ENCODE results near the gene USF3.

USF3 gene

GRCh38 chr3:113676261-113676660 is 20.2 kb downstream of the USF3 start:
- H3K36me3 ChIP-seq (ENCODE audit: low read length), result no peaks in the 10 kb centered on the region
- H3K9me2 ChIP-seq (replicated peaks; ENCODE audit: insufficient read depth, low read length), result no peaks in the 10 kb centered on the region
- H2AFZ ChIP-seq (ENCODE audit: low read depth, low read length, severe bottlenecking), result no peak overlapping the region
- no peaks in the 10 kb centered on the region for H4K20me1 ChIP-seq (ENCODE audit: low read depth, low read length)
- no peak overlapping the region for H3K9ac ChIP-seq (ENCODE audit: low read length)
- TF ChIP-seq CTCF (IDR thresholded peaks at IDR 0.05; ENCODE audit: insufficient read depth, low read length, poor library complexity, severe bottlenecking), result no peak
- no peak for TF ChIP-seq EZH2phosphoT487 (conservative IDR thresholded peaks at IDR 0.05; ENCODE audit: low read length)
- no peak overlapping the region for H3K27ac ChIP-seq (ENCODE audit: low read depth, low read length)
- no peaks in the 10 kb centered on the region for H3K9me3 ChIP-seq (ENCODE audit: insufficient read depth, low read length)
- no peaks in the 10 kb centered on the region for H3K79me2 ChIP-seq (ENCODE audit: insufficient read depth, low read length)
- no peak overlapping the region for H3K4me2 ChIP-seq (ENCODE audit: low read depth, low read length, poor library complexity, severe bottlenecking)
- no peaks in the 10 kb centered on the region for H3F3A ChIP-seq (ENCODE audit: insufficient read depth)
- H3K27me3 ChIP-seq (ENCODE audit: low read length), result no peaks in the 10 kb centered on the region
- no peak overlapping the region for H3K4me3 ChIP-seq (ENCODE audit: insufficient read depth, low read length, poor library complexity, severe bottlenecking)

DNA sequence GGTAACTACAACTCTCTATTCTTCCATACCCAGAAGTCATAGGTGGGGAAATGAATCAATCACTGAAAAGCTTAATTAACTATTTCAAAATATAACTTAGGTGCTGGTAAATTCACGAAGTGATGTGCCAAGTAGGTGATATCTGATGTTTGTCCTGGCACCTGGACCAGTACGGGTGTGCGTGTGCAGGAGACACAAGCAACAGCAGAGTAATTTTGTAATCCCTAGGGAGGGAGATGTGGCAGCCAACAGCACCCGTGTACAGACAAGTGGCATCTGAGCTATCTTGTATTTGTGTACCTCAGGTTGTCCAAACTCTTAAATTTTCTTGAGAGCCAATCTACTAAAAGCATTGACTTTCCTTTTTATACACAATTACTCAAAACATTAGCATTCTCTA is 22.8 kb downstream of the USF3 start:
- no peaks in the 10 kb centered on the region for H3K79me2 ChIP-seq (ENCODE audit: insufficient read depth, low read length)
- no peaks in the 10 kb centered on the region for H3F3A ChIP-seq (ENCODE audit: insufficient read depth)
- H3K36me3 ChIP-seq (ENCODE audit: low read length), result no peaks in the 10 kb centered on the region
- TF ChIP-seq EZH2phosphoT487 (conservative IDR thresholded peaks at IDR 0.05; ENCODE audit: low read length) (no peak), CTCF (IDR thresholded peaks at IDR 0.05; ENCODE audit: insufficient read depth, low read length, poor library complexity, severe bottlenecking) (no peak)
- H3K4me3 ChIP-seq (ENCODE audit: insufficient read depth, low read length, poor library complexity, severe bottlenecking), result no peak overlapping the region
- no peak overlapping the region for H2AFZ ChIP-seq (ENCODE audit: low read depth, low read length, severe bottlenecking)
- H3K27me3 ChIP-seq (ENCODE audit: low read length), result no peaks in the 10 kb centered on the region
- H3K9ac ChIP-seq (ENCODE audit: low read length), result no peak overlapping the region
- no peaks in the 10 kb centered on the region for H3K9me2 ChIP-seq (replicated peaks; ENCODE audit: insufficient read depth, low read length)
- H3K9me3 ChIP-seq (ENCODE audit: insufficient read depth, low read length), result no peaks in the 10 kb centered on the region
- H4K20me1 ChIP-seq (ENCODE audit: low read depth, low read length), result no peaks in the 10 kb centered on the region
- no peak overlapping the region for H3K27ac ChIP-seq (ENCODE audit: low read depth, low read length)
- H3K4me2 ChIP-seq (ENCODE audit: low read depth, low read length, poor library complexity, severe bottlenecking), result no peak overlapping the region

- Histone ChIP-seq H3K36me3 (ENCODE audit: low read length) (no peaks in the 10 kb centered on the region), H2AFZ (ENCODE audit: low read depth, low read length, severe bottlenecking) (no peak overlapping the region), H3K27ac (ENCODE audit: low read depth, low read length) (no peak overlapping the region), H3K9me3 (ENCODE audit: insufficient read depth, low read length) (no peaks in the 10 kb centered on the region), H3F3A (ENCODE audit: insufficient read depth) (no peaks in the 10 kb centered on the region), H3K79me2 (ENCODE audit: insufficient read depth, low read length) (no peaks in the 10 kb centered on the region), H3K4me3 (ENCODE audit: insufficient read depth, low read length, poor library complexity, severe bottlenecking) (no peak overlapping the region), H3K9ac (ENCODE audit: low read length) (no peak overlapping the region), H3K27me3 (ENCODE audit: low read length) (no peaks in the 10 kb centered on the region), H3K9me2 (replicated peaks; ENCODE audit: insufficient read depth, low read length) (no peaks in the 10 kb centered on the region), H4K20me1 (ENCODE audit: low read depth, low read length) (no peaks in the 10 kb centered on the region), H3K4me2 (ENCODE audit: low read depth, low read length, poor library complexity, severe bottlenecking) (no peak overlapping the region)
- TF ChIP-seq EZH2phosphoT487 (conservative IDR thresholded peaks at IDR 0.05; ENCODE audit: low read length), result no peak
- no peak for TF ChIP-seq CTCF (IDR thresholded peaks at IDR 0.05; ENCODE audit: insufficient read depth, low read length, poor library complexity, severe bottlenecking)
Observed at GRCh38 chr3:113668015-113668414, 28.4 kb downstream of the USF3 start.

Data from SU-DHL-6 (cell line).